Spleen (tissue), 13 donors: Measurements from ENCODE around the gene TMSB15C. TPM values are rescaled to one million over a fixed set of nuclear protein-coding genes. Genes with fewer than 3 reads are reported as not detected.
A peak's percentile ranks its signal among the peaks of the same experiment; 100 is the strongest.
"Not testable (repeated sequence)": the region's sequence is repeated elsewhere in the genome, so short reads cannot be mapped to it uniquely, and the experiment has no call there.

Experiments used
- DNase-seq: peaks from one replicate; pipeline ENCODE4 v3.0.0-alpha.2; 2020
- H3K27ac ChIP-seq, 8 donors: fragments of 200-600 bp; sonication (generic) in 7 of 8; 1 replicate in 4 of 8; 2 replicates in 4 of 8; pipeline versions ENCODE4 v1.5.0 to v1.8.0; 2016 to 2021; ENCODE audit warnings: inconsistent platforms in 4 of 8, mild to moderate bottlenecking in 4 of 8, moderate library complexity in 1 of 8
- H3K27me3 ChIP-seq, 7 donors: fragments of 200-600 bp; sonication (generic) in 6 of 7; replicated peaks in 1 of 7; 1 replicate in 4 of 7; 2 replicates in 3 of 7; pipeline versions ENCODE4 v1.5.0 to v1.8.0; 2016 to 2021; ENCODE audit warnings: inconsistent platforms in 3 of 7, mild to moderate bottlenecking in 1 of 7
- H3K36me3 ChIP-seq, 6 donors: fragments of 200-600 bp; sonication (generic) in 5 of 6; 1 replicate in 4 of 6; 2 replicates in 2 of 6; pipeline versions ENCODE4 v1.5.0 to v1.8.0; 2016 to 2021; ENCODE audit warnings: inconsistent platforms in 2 of 6
- H3K4me1 ChIP-seq, 6 donors: fragments of 200-600 bp; sonication (generic) in 5 of 6; 1 replicate in 3 of 6; 2 replicates in 3 of 6; pipeline versions ENCODE4 v1.5.0 to v1.8.0; 2016 to 2021; ENCODE audit warnings: inconsistent platforms in 3 of 6
- H3K4me3 ChIP-seq, 8 donors: fragments of 200-600 bp; sonication (generic) in 7 of 8; 1 replicate in 4 of 8; 2 replicates in 4 of 8; pipeline versions ENCODE4 v1.5.0 to v1.8.0; 2016 to 2021; ENCODE audit warnings: inconsistent platforms in 4 of 8, mild to moderate bottlenecking in 4 of 8, moderate library complexity in 2 of 8
- H3K9me3 ChIP-seq, 8 donors: fragments of 200-600 bp; sonication (generic) in 7 of 8; 1 replicate in 4 of 8; 2 replicates in 4 of 8; pipeline versions ENCODE4 v1.5.0 to v1.8.0; 2016 to 2021; ENCODE audit warnings: inconsistent platforms in 4 of 8
- CTCF ChIP-seq, 11 experiments: fragments of 200-600 bp in 7 of 11; fragments of 450-650 bp in 4 of 11; sonication (generic) in 4 of 11; IDR thresholded peaks in 8 of 11; conservative IDR thresholded peaks in 3 of 11; 1 replicate in 7 of 11; 2 replicates in 4 of 11; pipeline versions ENCODE4 v1.4.0 to v1.8.0; 2016 to 2021; ENCODE audit warnings: antibody characterized with exemption in 11 of 11, inconsistent platforms in 4 of 11, mild to moderate bottlenecking in 1 of 11
- POLR2A ChIP-seq, 3 donors: fragments of 450-650 bp; IDR thresholded peaks; one replicate each; pipeline ENCODE4 v1.5.1; 2017; ENCODE audit warnings: antibody characterized with exemption in 3 of 3, mild to moderate bottlenecking in 1 of 3
- POLR2AphosphoS5 ChIP-seq, 3 donors: sonication (generic); formaldehyde crosslinking; IDR thresholded peaks; one replicate each; pipeline ENCODE4 v1.5.1; 2017; ENCODE audit warnings: antibody characterized with exemption in 3 of 3
- WGBS, 5 donors: extraction: QIAGEN DNeasy Blood & Tissue Kit in 3 of 5; methylation state at CpG; one replicate each; pipeline versions ENCODE4 v1.1.5 to v1.1.7; 2013 to 2018; 5-methylcytosine and 5-hydroxymethylcytosine counted together
- intact Hi-C: fragments of 100-400 bp; cut with DNase I; formaldehyde crosslinking; loops from one replicate; pipeline ENCODE4 v1.15.0; 2023; ENCODE audit warnings: low total_unique reads
- long read RNA-seq, 2 donors: transcript quantifications; one replicate each; lab custom pipeline, GENCODE V29; 2026
- polyA plus RNA-seq, 3 donors: library from polyadenylated mRNA; stranded (reverse); fragments of 200-250 nt; gene quantifications; one replicate each; pipeline ENCODE4 v1.2.1, GENCODE V29; 2013
- total RNA-seq, 7 donors: library from RNA; depleted of rRNA in 3 of 7; stranded (reverse); fragments of >200 nt in 3 of 7; fragmentation: NEBNext Ultra II Directional in 4 of 7; extraction: Animal tissue kit (Norgen Biotek cat#: 25700) in 4 of 7; gene quantifications; one replicate each; pipeline versions ENCODE4 v1.1.0 to v1.2.1, GENCODE V29; 2016 to 2021
- donor health status: healthy with polysubstance abuse.
- donor health status: DM: no; HTN: no; CAD: no; lungs with moderate emphysema.
- donor health status: DM: no; HTN: no; CAD: no.
- donor health status: Bipolar disorder and iron deficiency.
- donor health status: healthy.
- donor health status: DM: no; HTN: no; CAD: no.
- donor health status: DM: yes; HTN: yes; CAD: no.

TMSB15C gene
- total RNA-seq (1 to 10 TPM in 5 of 7 donors, under 1 TPM in 2; 0.61 to 3.5 (median 1.4) TPM), polyA plus RNA-seq (1 to 10 TPM in 2 of 3 donors, under 1 TPM in 1; 0.77 to 1.3 (median 1.1) TPM)
- long read RNA-seq, donor 1, partial matches to known transcripts: 0 of 3 reads
- long read RNA-seq, donor 1, other reads (novel, unspliced or antisense): 0 of 3 reads
- long read RNA-seq, donor 2, partial matches to known transcripts: 0 of 3 reads
- long read RNA-seq, donor 2, other reads (novel, unspliced or antisense): 0 of 3 reads

- intact Hi-C loops, H3K4me1 ChIP-seq, H3K27ac ChIP-seq, H3K9me3 ChIP-seq, H3K36me3 ChIP-seq, H3K27me3 ChIP-seq, H3K4me3 ChIP-seq, DNase-seq: not testable (repeated sequence)
- WGBS, 5 donors: no CpG with 5 or more reads among the region's 46 CpGs
Measured at GRCh38 chrX:104075778-104076445, at the start of gene TMSB15C. Gene TMSB15C, minus strand, starts transcription at chrX:104076236.

- WGBS, 5 donors: 3 to 35% (median 11%) methylated on average over 5 of the region's 5 CpGs
- DNase-seq: no peak
- Histone ChIP-seq H3K27me3 (no peaks in the 10 kb centered on the region), H3K27ac (peak overlapping the region in 4 of 8 donors; percentile 52 to 72 (median 64)), H3K36me3 (no peaks in the 10 kb centered on the region), H3K4me3 (no peak overlapping the region), H3K9me3 (no peaks in the 10 kb centered on the region), H3K4me1 (peaks cover 0 to 45% (median 10%) of the 10 kb centered on the region in 6 donors)
- TF ChIP-seq POLR2A (IDR thresholded peaks at IDR 0.05) (no peak), POLR2AphosphoS5 (IDR thresholded peaks at IDR 0.05) (no peak), CTCF (IDR thresholded peaks at IDR 0.05 in 8 of 11, conservative IDR thresholded peaks at IDR 0.05 in 3 of 11) (no peak)
- intact Hi-C loops: no loop called here
Measured at GRCh38 chrX:104122829-104123228, 46.8 kb upstream of the TMSB15C start.

GRCh38 chrX:104118765-104119164, 42.7 kb upstream of the TMSB15C start:
- peaks cover 0 to 29% (median 11%) of the 10 kb centered on the region in 6 donors for H3K4me1 ChIP-seq
- intact Hi-C loops: no loop called here
- no peaks in the 10 kb centered on the region for H3K36me3 ChIP-seq
- TF ChIP-seq CTCF (IDR thresholded peaks at IDR 0.05 in 8 of 11, conservative IDR thresholded peaks at IDR 0.05 in 3 of 11) (no peak), POLR2AphosphoS5 (IDR thresholded peaks at IDR 0.05) (no peak), POLR2A (IDR thresholded peaks at IDR 0.05) (no peak)
- no peak overlapping the region for H3K4me3 ChIP-seq
- H3K9me3 ChIP-seq: no peaks in the 10 kb centered on the region
- H3K27ac ChIP-seq: no peak overlapping the region
- DNase-seq: no peak
- 61 to 91% (median 73%) methylated on average over 1 of the region's 1 CpG for WGBS, 5 donors
- no peaks in the 10 kb centered on the region for H3K27me3 ChIP-seq

- no peak overlapping the region for H3K4me3 ChIP-seq
- peaks cover 0 to 26% (median 9%) of the 10 kb centered on the region in 6 donors for H3K4me1 ChIP-seq
- H3K27ac ChIP-seq: no peak overlapping the region
- no peak for DNase-seq
- no peaks in the 10 kb centered on the region for H3K36me3 ChIP-seq
- H3K9me3 ChIP-seq: no peaks in the 10 kb centered on the region
- H3K27me3 ChIP-seq: no peaks in the 10 kb centered on the region
- intact Hi-C loops: no loop called here
- TF ChIP-seq POLR2AphosphoS5 (IDR thresholded peaks at IDR 0.05) (no peak), POLR2A (IDR thresholded peaks at IDR 0.05) (no peak)
Measured at GRCh38 chrX:104117759-104118158, 41.7 kb upstream of the TMSB15C start.

GRCh38 chrX:104113222-104113965, 37.4 kb upstream of the TMSB15C start:
- WGBS, 5 donors: 6 to 33% (median 14%) methylated on average over 15 to 24 of the region's 24 CpGs
- Histone ChIP-seq H3K36me3 (no peaks in the 10 kb centered on the region), H3K27ac (peak overlapping the region in 5 of 8 donors; percentile 73 to 85 (median 84)), H3K27me3 (peaks cover 0 to 13% (median 3%) of the 10 kb centered on the region in 7 donors), H3K9me3 (no peaks in the 10 kb centered on the region), H3K4me1 (peaks cover 0 to 37% (median 10%) of the 10 kb centered on the region in 6 donors), H3K4me3 (peak overlapping the region in 7 of 8 donors; percentile 19 to 75 (median 55))
- peak; percentile 81 for DNase-seq
- TF ChIP-seq CTCF (IDR thresholded peaks at IDR 0.05 in 8 of 11, conservative IDR thresholded peaks at IDR 0.05 in 3 of 11) (peak in 9 of 11 experiments; percentile 12 to 59 (median 49)), POLR2AphosphoS5 (IDR thresholded peaks at IDR 0.05) (no peak)
- intact Hi-C loops: no loop called here
